Keratinocyte (primary cell): ENCODE data around the gene SKP2.

Source experiments
- CTCF ChIP-seq, 3 experiments: IDR thresholded peaks in 1 of 3; conservative IDR thresholded peaks in 1 of 3; optimal IDR thresholded peaks in 1 of 3; 2 replicates in 2 of 3; 3 replicates in 1 of 3; pipeline versions ENCODE3 to v1.5.1; 2011; ENCODE audit warnings: low read length in 3 of 3, mild to moderate bottlenecking in 3 of 3, moderate library complexity in 2 of 3, control low read depth in 1 of 3, inconsistent platforms in 1 of 3; ENCODE audit not compliant: insufficient read depth in 2 of 3; ENCODE audit errors: extremely low read depth in 1 of 3
- EZH2 ChIP-seq: IDR thresholded peaks from one replicate; pipeline ENCODE4 v1.6.1; 2012; ENCODE audit warnings: inconsistent platforms, mild to moderate bottlenecking, low read length, moderate library complexity

DNA sequence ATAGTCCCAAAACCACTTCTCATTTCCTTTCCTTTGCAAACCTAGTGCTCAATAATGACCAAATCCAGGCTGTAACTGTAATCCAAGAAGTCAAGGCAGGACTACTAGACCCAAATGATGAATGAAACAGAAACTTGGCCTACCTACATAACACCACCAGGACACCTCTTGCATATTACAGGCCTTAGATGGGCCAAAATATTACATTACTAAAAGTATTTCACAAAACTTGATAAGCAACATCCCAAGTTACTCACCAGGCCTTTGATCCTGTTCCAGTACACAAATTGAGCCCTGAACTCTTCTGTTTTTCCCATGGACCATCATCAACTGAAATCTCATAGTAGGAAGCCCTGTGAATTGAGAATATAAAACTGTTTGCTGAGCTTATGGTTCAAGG, 55.0 kb downstream of the SKP2 start:
- TF ChIP-seq CTCF (optimal IDR thresholded peaks at IDR 0.05 in 1 of 3, IDR thresholded peaks at IDR 0.05 in 1 of 3, conservative IDR thresholded peaks at IDR 0.05 in 1 of 3; ENCODE audit: extremely low read depth in 1 of 3, insufficient read depth in 2 of 3, low read length in 3 of 3) (no peak), EZH2 (no peak)
